BLaER1 treated with 17β-estradiol and CSF1 and Interleukin-3, amounts not matched to agents 10 nM and 100 nM (cell line): ENCODE data around the gene NTN4.
"Not testable (repeated sequence)": the region's sequence is repeated elsewhere in the genome, so short reads cannot be mapped to it uniquely, and the experiment has no call there.

ENCODE experiments used
- H3K27ac ChIP-seq, 11 experiments: shearing (Covaris generic); formaldehyde crosslinking; 2 replicates each; pipeline ENCODE4 v1.8.1; 2022
- H3K27me3 ChIP-seq, 11 experiments: shearing (Covaris generic); formaldehyde crosslinking; 2 replicates each; pipeline ENCODE4 v1.8.1; 2022
- H3K36me3 ChIP-seq, 11 experiments: shearing (Covaris generic); formaldehyde crosslinking; 2 replicates each; pipeline ENCODE4 v1.8.1; 2022
- H3K4me1 ChIP-seq, 10 experiments: shearing (Covaris generic); formaldehyde crosslinking; 2 replicates each; pipeline ENCODE4 v1.8.1; 2022
- H3K4me2 ChIP-seq, 11 experiments: shearing (Covaris generic); formaldehyde crosslinking; 2 replicates each; pipeline ENCODE4 v1.8.1; 2022
- H3K4me3 ChIP-seq, 10 experiments: shearing (Covaris generic); formaldehyde crosslinking; 2 replicates each; pipeline ENCODE4 v1.8.1; 2022
- H3K9ac ChIP-seq, 11 experiments: shearing (Covaris generic); formaldehyde crosslinking; 2 replicates each; pipeline ENCODE4 v1.8.1; 2022
- H3K9me3 ChIP-seq, 11 experiments: shearing (Covaris generic); formaldehyde crosslinking; replicated peaks in 1 of 11; 2 replicates each; pipeline ENCODE4 v1.8.1; 2022
- H4K20me1 ChIP-seq, 11 experiments: shearing (Covaris generic); formaldehyde crosslinking; 2 replicates each; pipeline ENCODE4 v1.8.1; 2022
- Cebpa-rat ChIP-seq, 11 experiments: shearing (Covaris generic); IDR thresholded peaks; 2 replicates each; pipeline ENCODE4 v1.8.1; 2022

Gene NTN4

DNA sequence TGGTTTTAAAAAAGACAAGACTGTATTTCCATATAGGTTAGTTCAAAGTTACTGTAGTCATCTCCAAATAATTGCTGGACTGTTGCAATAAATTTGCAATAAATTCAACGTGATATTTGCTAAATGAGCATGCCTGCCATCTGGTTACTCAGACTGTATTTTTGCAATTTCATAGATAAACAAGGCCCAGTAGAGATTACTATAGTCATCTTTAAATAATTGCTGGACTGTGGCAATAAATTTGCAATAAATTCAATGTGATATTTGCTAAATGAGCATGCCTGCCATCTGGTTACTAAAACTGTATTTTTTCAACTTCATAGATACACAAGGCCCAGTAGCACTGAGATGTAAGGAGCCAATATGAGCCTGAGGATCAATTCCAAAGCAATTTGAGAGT lies 5.6 kb downstream of the NTN4 start:
- H3K27ac ChIP-seq: no peak overlapping the region
- H3K4me3 ChIP-seq: no peak overlapping the region
- no peak for TF ChIP-seq Cebpa-rat (IDR thresholded peaks at IDR 0.05)
- no peak overlapping the region for H3K9ac ChIP-seq
- H3K9me3 ChIP-seq: no peaks in the 10 kb centered on the region
- H3K36me3 ChIP-seq: no peaks in the 10 kb centered on the region
- H3K4me1 ChIP-seq: peaks cover 0 to 6% (median 5%) of the 10 kb centered on the region in 10 experiments; a peak in 15 of 20 replicates
- peaks cover 31 to 36% (median 32%) of the 10 kb centered on the region in 11 experiments for H3K27me3 ChIP-seq
- H3K4me2 ChIP-seq: no peak overlapping the region
- H4K20me1 ChIP-seq: peaks cover 0 to 13% (median 9%) of the 10 kb centered on the region in 11 experiments; a peak in 15 of 22 replicates

DNA sequence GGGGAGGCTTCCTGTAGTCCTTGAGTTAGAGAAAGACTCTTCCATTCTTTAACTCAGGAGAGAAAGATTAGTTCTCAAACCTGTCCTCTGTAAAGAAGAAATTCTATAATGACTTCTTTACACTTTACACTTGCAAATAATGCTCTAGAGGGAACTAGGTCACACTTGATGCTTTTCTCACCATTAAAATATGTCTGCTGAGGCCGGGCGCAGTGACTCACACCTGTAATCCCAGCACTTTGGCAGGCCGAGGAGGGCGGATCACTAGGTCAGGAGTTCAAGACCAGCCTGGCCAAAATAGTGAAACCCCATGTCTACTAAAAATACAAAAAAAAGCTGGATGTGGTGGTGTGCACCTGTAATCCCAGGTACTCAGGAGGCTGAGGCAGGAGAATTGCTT lies 6.3 kb downstream of the NTN4 start:
- H4K20me1 ChIP-seq: peaks cover 0 to 7% (median 3%) of the 10 kb centered on the region in 11 experiments; a peak in 12 of 22 replicates
- peaks cover 25 to 29% (median 26%) of the 10 kb centered on the region in 11 experiments for H3K27me3 ChIP-seq
- H3K4me1 ChIP-seq: no peaks in the 10 kb centered on the region; a peak in 1 of 20 replicates
- H3K9me3 ChIP-seq: no peaks in the 10 kb centered on the region
- no peaks in the 10 kb centered on the region for H3K36me3 ChIP-seq
- no peak overlapping the region for H3K4me3 ChIP-seq
- no peak overlapping the region for H3K4me2 ChIP-seq
- no peak overlapping the region for H3K27ac ChIP-seq
- TF ChIP-seq Cebpa-rat (IDR thresholded peaks at IDR 0.05): no peak
- no peak overlapping the region for H3K9ac ChIP-seq

DNA sequence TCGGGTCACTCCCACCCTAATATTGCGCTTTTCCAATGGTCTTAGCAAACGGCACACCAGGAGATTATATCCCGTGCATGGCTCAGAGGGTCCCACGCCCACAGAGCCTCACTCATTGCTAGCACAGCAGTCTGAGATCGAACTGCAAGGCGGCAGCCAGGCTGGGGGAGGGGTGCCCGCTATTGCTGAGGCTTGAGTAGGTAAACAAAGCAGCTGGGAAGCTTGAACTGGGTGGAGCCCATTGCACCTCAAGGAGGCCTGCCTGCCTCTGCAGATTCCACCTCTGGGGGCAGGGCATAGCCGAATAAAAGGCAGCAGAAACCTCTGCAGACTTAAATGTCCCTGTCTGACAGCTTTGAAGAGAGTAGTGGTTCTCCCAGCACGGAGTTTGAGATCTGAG lies 15.1 kb downstream of the NTN4 start:
- H4K20me1 ChIP-seq, H3K9ac ChIP-seq, H3K27ac ChIP-seq, H3K4me3 ChIP-seq, H3K27me3 ChIP-seq, H3K4me1 ChIP-seq, H3K4me2 ChIP-seq, H3K36me3 ChIP-seq: not testable (repeated sequence)
- H3K9me3 ChIP-seq: peaks cover 6 to 23% (median 13%) of the 10 kb centered on the region in 11 experiments; a peak in 19 of 22 replicates

DNA sequence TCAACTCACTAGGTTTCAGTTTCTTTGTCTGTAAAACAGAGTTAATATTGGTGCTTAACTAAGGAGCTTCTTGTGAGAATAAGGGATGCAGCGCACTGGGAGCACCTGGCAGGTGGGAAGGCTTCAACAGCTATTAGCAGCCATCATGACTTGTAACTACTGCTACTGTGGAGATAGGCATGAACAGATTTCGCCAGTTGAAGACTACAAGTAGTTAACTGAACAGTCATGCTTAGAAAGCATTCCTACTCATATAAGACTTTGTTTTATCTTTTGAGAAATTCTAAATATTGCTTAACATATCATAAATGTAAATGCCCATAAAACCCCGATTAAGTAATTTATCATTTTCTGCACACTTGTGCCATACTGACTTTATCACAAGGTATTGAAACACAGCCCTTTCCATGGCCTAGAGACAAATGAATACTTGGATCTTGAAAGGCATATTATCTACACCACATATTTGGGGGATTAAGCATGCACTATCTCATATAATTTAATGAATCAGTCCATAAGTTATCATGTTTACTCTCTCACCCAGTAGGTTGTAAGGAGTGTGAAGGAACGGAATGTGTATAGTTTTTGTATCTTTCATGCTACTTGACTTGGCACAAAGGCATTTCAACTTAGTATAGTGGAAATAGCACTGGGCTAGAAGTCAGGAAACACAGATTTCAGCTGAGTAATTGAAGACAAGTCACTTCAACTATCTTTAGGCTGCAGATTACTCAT lies 16.1 kb downstream of the NTN4 start:
- Histone ChIP-seq H3K27ac (no peak overlapping the region), H3K9me3 (peaks cover 6 to 23% (median 13%) of the 10 kb centered on the region in 11 experiments; a peak in 19 of 22 replicates), H3K36me3 (no peaks in the 10 kb centered on the region), H3K27me3 (no peaks in the 10 kb centered on the region), H3K4me1 (0 out of 20 replicates have a peak, but pooled peaks cover 0 to 3% (median 0%) of the 10 kb centered on the region in 10 experiments), H3K9ac (no peak overlapping the region), H3K4me3 (no peak overlapping the region), H4K20me1 (no peaks in the 10 kb centered on the region), H3K4me2 (no peak overlapping the region)
- TF ChIP-seq Cebpa-rat (IDR thresholded peaks at IDR 0.05): no peak

DNA sequence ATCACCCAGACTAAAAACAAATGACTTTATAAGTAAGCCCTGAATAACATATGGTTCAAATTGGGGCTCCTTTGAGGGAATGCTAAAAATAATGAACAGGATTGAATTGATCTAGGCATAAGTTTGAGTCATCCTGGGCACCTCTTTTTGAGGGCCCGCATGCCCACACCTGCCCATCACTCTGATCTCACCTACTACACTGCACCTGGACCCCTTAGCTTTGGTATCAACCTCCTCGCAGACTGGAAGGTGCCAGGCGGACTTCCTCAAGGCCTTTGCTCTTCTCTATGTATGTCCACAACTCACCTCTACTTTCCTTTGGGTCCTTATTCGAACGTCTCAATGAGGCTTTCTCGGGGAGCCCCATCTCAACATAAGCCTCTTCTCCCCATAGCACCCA lies 17.2 kb downstream of the NTN4 start:
- H3K36me3 ChIP-seq: no peaks in the 10 kb centered on the region
- H3K9ac ChIP-seq: no peak overlapping the region
- no peaks in the 10 kb centered on the region for H4K20me1 ChIP-seq
- H3K4me1 ChIP-seq: 0 out of 20 replicates have a peak, but pooled peaks cover 0 to 3% (median 0%) of the 10 kb centered on the region in 10 experiments
- H3K9me3 ChIP-seq: peaks cover 6 to 23% (median 13%) of the 10 kb centered on the region in 11 experiments; a peak in 19 of 22 replicates
- H3K27ac ChIP-seq: no peak overlapping the region
- no peaks in the 10 kb centered on the region for H3K27me3 ChIP-seq
- no peak overlapping the region for H3K4me3 ChIP-seq
- no peak overlapping the region for H3K4me2 ChIP-seq
- TF ChIP-seq Cebpa-rat (IDR thresholded peaks at IDR 0.05): no peak

DNA sequence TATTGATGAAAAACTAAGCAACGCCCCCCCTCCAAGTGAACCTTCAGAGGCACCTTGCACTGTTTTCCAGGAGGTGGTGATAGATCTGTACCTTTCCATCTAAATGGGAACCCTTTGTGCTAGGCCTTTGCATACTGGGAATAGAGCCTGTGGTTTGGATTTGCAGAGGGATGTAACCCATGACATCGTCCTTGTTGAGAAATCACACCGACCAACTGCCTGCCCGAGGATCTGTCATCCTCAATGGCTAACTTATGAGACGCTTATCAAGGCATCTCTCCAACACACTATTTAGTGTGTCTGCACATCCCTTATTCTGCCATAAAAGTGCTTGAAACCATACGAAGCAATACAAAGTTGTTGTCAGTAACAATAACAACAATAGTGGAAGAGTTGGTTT lies 22.9 kb downstream of the NTN4 start:
- Histone ChIP-seq H3K27ac (no peak overlapping the region), H3K4me2 (no peak overlapping the region), H3K27me3 (no peaks in the 10 kb centered on the region), H3K36me3 (no peaks in the 10 kb centered on the region), H3K9me3 (no peaks in the 10 kb centered on the region), H3K9ac (no peak overlapping the region), H4K20me1 (no peaks in the 10 kb centered on the region), H3K4me3 (no peak overlapping the region), H3K4me1 (0 out of 20 replicates have a peak, but pooled peaks cover 0 to 3% (median 0%) of the 10 kb centered on the region in 10 experiments)
- TF ChIP-seq Cebpa-rat (IDR thresholded peaks at IDR 0.05): no peak

DNA sequence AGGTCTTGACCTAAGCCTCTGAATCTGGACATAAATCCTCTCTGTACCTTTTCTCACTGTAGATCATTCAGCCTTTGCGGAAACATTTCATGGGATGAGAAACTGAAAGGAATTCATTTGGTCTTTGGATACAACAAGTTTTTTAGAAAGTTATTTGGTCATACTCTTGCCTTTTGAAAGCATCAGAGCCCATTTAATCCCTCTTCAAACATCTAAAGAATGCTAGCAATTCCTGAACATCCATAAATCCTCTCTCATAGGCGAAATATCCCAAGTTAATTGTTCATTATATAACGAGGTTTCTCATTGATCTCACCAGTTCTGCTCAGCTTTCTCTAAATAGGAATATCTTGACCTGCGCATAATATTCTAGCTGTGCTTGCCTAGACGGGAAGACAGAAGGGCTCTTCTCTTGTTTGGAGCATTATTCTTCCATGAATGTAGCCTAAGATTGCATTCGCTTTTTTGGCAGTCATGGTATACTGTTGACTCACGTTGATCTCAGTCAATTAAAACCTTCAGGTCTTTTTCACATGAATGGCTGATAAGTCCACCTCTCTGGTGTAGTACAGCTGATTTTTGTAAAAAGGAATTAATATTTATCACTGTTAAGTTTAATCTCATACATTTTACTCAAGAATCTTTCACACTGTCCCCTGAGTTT lies 24.1 kb downstream of the NTN4 start:
- TF ChIP-seq Cebpa-rat (IDR thresholded peaks at IDR 0.05): no peak
- Histone ChIP-seq H3K36me3 (no peaks in the 10 kb centered on the region), H3K4me3 (no peak overlapping the region), H3K9ac (no peak overlapping the region), H3K4me2 (no peak overlapping the region), H3K27me3 (no peaks in the 10 kb centered on the region), H3K27ac (no peak overlapping the region), H3K4me1 (0 out of 20 replicates have a peak, but pooled peaks cover 0 to 3% (median 0%) of the 10 kb centered on the region in 10 experiments), H3K9me3 (no peaks in the 10 kb centered on the region), H4K20me1 (no peaks in the 10 kb centered on the region)

DNA sequence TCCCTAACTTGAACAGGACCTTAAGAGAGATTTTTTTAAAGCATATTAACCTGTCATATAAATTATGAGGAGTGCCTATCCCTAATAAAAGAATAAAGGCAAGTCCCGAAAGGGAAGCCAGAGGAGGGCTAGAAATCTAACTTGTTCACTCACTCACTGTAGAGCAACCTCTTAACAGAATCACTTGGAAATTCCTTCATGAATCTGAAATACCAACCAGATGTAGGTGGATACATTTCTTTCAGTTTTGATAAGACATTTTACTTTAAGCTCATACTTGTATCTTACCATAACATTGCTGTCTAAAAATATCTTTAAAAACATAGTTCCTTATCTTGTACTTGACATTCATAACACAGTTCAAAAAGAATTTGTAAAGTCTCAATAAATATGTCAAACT lies 25.7 kb downstream of the NTN4 start:
- Histone ChIP-seq H3K27me3 (no peaks in the 10 kb centered on the region), H3K9me3 (no peaks in the 10 kb centered on the region), H3K27ac (no peak overlapping the region), H3K9ac (no peak overlapping the region), H4K20me1 (no peaks in the 10 kb centered on the region), H3K4me3 (no peak overlapping the region), H3K36me3 (no peaks in the 10 kb centered on the region), H3K4me2 (no peak overlapping the region), H3K4me1 (no peaks in the 10 kb centered on the region)
- TF ChIP-seq Cebpa-rat (IDR thresholded peaks at IDR 0.05): no peak

DNA sequence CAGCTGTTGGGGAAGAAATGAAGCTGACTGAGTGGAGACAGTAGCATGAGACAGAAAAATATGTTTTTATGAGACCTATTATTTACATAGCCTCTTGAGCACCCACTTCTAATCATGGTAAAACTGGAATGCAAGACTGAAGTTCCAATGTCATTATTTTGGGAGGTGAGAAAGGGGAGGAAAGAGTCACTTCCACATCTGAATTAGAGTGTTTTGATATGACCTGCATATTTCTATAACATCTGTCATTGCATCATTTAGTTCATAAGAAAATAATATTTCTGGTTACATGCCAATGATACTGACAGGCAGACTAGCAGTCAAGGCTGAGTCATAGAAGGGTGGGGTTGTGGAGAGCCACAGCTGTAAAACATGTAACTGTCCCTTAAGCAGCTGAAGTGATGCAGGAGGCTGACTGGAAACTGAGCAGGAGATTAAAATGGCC lies 26.7 kb downstream of the NTN4 start:
- Histone ChIP-seq H4K20me1 (no peaks in the 10 kb centered on the region), H3K27me3 (no peaks in the 10 kb centered on the region), H3K4me2 (no peak overlapping the region), H3K9me3 (peaks cover 0 to 7% (median 0%) of the 10 kb centered on the region in 11 experiments; a peak in 1 of 22 replicates), H3K27ac (no peak overlapping the region), H3K4me1 (no peaks in the 10 kb centered on the region), H3K4me3 (no peak overlapping the region), H3K9ac (no peak overlapping the region), H3K36me3 (no peaks in the 10 kb centered on the region)
- TF ChIP-seq Cebpa-rat (IDR thresholded peaks at IDR 0.05): no peak
